Measurements from ENCODE around the gene OBP2B. TPM values are rescaled to one million over a fixed set of nuclear protein-coding genes. Genes with fewer than 3 reads are reported as not detected.

OBP2B gene
- total RNA-seq, 1 donor, result not detected

GRCh38 chr9:133247632-133248031 is 38.6 kb upstream of the OBP2B start:
- DNase-seq (ENCODE audit: low read depth), result no peak
- H3K4me3 ChIP-seq (ENCODE audit: low read depth, low read length), result no peak overlapping the region
- no peak for TF ChIP-seq CTCF (IDR thresholded peaks at IDR 0.05; ENCODE audit: insufficient read depth, low read depth, low read length)

- TF ChIP-seq CTCF (IDR thresholded peaks at IDR 0.05; ENCODE audit: insufficient read depth, low read depth, low read length), result no peak
- no peak for DNase-seq (ENCODE audit: low read depth)
- no peak overlapping the region for H3K4me3 ChIP-seq (ENCODE audit: low read depth, low read length)
Observed at GRCh38 chr9:133246991-133247390, 37.9 kb upstream of the OBP2B start.

- TF ChIP-seq CTCF (IDR thresholded peaks at IDR 0.05; ENCODE audit: insufficient read depth, low read depth, low read length), result no peak
- DNase-seq (ENCODE audit: low read depth), result no peak
- H3K4me3 ChIP-seq (ENCODE audit: low read depth, low read length), result no peak overlapping the region
Observed at GRCh38 chr9:133246562-133246961, 37.5 kb upstream of the OBP2B start.

GRCh38 chr9:133242991-133243390 is 33.9 kb upstream of the OBP2B start:
- DNase-seq (ENCODE audit: low read depth), result no peak
- TF ChIP-seq CTCF (IDR thresholded peaks at IDR 0.05; ENCODE audit: insufficient read depth, low read depth, low read length), result no peak
- no peak overlapping the region for H3K4me3 ChIP-seq (ENCODE audit: low read depth, low read length)

- no peak for TF ChIP-seq CTCF (IDR thresholded peaks at IDR 0.05; ENCODE audit: insufficient read depth, low read depth, low read length)
- H3K4me3 ChIP-seq (ENCODE audit: low read depth, low read length), result no peak overlapping the region
- DNase-seq (ENCODE audit: low read depth), result no peak
Observed at GRCh38 chr9:133242241-133242640, 33.2 kb upstream of the OBP2B start.

- H3K4me3 ChIP-seq (ENCODE audit: low read depth, low read length), result no peak overlapping the region
- no peak for DNase-seq (ENCODE audit: low read depth)
- no peak for TF ChIP-seq CTCF (IDR thresholded peaks at IDR 0.05; ENCODE audit: insufficient read depth, low read depth, low read length)
Observed at GRCh38 chr9:133239533-133240090, 30.6 kb upstream of the OBP2B start.
